Activated T-helper 17 cell treated with anti-CD3 and anti-CD28 coated beads, Interleukin-2, amount 50 U/mL, for 72 hours (primary cell): Measurements from ENCODE around the gene SHISAL1. TPM values are rescaled to one million over a fixed set of nuclear protein-coding genes. Genes with fewer than 3 reads are reported as not detected.

ENCODE experiments used
- ATAC-seq: fragments of 150-1000 bp; cut with Tn5 transposase; replicated peaks from 2 replicates; pipeline ENCODE4 v1.10.0; 2021; ENCODE audit warnings: mild to moderate bottlenecking, moderate library complexity
- H3K27ac Mint-ChIP-seq: one replicate; pipeline ENCODE4 v1.8.0; 2022; ENCODE audit warnings: mixed read lengths
- H3K27me3 Mint-ChIP-seq: one replicate; pipeline ENCODE4 v1.8.0; 2022; ENCODE audit warnings: mixed read lengths
- H3K36me3 Mint-ChIP-seq: one replicate; pipeline ENCODE4 v1.8.0; 2022; ENCODE audit warnings: low read depth, mild to moderate bottlenecking, mixed read lengths
- H3K4me1 Mint-ChIP-seq: one replicate; pipeline ENCODE4 v1.8.0; 2022; ENCODE audit warnings: mixed read lengths
- H3K4me3 Mint-ChIP-seq: one replicate; pipeline ENCODE4 v1.8.0; 2022; ENCODE audit warnings: mild to moderate bottlenecking, mixed read lengths
- H3K9me3 Mint-ChIP-seq: one replicate; pipeline ENCODE4 v1.8.0; 2022; ENCODE audit warnings: mixed read lengths
- total RNA-seq, 2 donors: library from RNA; stranded (reverse); gene quantifications; one replicate each; pipeline ENCODE4 v1.2.3, GENCODE V29; 2022

Gene SHISAL1
- total RNA-seq, 2 donors from 2014 or later: not detected

DNA sequence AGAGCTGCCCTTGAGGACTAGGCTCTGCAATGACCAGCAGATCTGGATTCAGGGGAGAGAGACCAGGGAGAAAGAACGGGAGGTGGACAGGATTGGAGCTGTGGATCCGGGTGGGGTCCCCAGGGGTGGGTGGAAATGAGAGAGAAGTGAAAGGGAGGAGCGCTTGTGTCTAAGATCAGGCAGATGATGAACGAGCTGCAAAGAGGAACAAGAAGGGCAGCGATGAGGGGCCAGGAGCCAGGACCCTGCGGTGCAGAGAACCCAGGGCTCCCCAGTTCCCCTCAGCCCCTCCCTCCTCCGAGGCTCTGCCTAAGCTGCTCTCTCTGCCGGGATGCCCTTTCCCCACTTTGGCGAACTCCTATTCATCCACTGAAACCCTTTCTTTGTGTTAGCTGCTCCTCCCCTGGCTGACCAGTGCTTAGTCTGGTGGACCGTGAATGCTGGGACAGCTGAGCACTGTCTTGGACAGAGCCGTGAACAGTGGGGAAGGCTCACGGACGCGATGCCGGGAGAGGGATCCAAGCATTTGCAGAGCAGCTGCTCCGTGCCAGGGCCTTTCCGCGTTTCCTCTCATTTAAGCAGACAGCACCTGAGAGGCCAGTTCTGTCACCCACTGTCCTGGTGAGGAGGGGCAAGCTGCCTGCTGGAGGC, 35.9 kb downstream of the SHISAL1 start:
- Mint-ChIP-seq H3K9me3 (no peaks in the 10 kb centered on the region), H3K27ac (no peak overlapping the region), H3K4me3 (no peak overlapping the region), H3K27me3 (peaks cover 21% of the 10 kb centered on the region), H3K4me1 (no peaks in the 10 kb centered on the region), H3K36me3 (no peaks in the 10 kb centered on the region)
- ATAC-seq: no peak

DNA sequence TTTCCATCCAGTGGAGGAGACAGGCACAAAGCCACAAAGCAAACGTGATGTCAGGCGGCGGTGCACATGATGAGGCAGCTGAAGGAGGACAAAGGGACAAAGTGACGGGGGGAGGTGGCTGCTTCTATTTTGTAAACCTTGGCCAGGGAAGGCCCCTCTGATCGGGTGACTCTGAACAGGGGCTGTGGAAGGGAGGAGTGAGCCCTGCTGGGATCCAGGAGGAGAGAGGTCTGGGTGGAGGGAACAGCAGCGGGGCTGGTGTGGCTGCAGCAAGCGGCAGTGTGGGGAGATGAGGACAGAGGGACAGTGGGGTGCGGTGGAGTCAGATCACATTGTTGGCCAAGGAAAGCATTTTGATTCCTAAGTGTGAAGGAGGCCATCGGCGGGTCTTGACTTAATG, 36.7 kb downstream of the SHISAL1 start:
- Mint-ChIP-seq H3K27ac (no peak overlapping the region), H3K27me3 (peaks cover 18% of the 10 kb centered on the region)

DNA sequence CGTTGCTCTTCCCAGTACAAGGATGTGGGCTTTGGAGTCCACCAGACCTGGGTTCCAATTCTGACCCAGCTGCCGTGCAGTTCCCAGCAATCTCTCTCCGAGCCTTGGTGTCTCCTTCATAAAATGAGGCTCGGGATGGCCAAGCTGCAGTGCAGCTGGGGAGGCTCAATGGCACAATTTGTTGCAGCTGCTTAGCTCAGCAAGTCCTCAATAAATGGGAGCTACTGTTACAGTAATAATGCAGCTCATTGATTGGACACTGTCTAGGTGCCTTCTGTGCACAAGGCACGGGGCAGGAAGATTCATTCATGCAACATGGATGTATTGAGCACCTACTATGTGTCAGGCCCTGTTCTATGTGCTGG, 37.1 kb downstream of the SHISAL1 start:
- no peaks in the 10 kb centered on the region for H3K9me3 Mint-ChIP-seq
- H3K27ac Mint-ChIP-seq: no peak overlapping the region
- no peak overlapping the region for H3K4me3 Mint-ChIP-seq
- ATAC-seq: no peak
- H3K4me1 Mint-ChIP-seq: no peaks in the 10 kb centered on the region
- H3K36me3 Mint-ChIP-seq: no peaks in the 10 kb centered on the region
- H3K27me3 Mint-ChIP-seq: peaks cover 17% of the 10 kb centered on the region

More for the DNA sequence above, 36.7 kb downstream of the SHISAL1 start:
- Mint-ChIP-seq H3K9me3 (no peaks in the 10 kb centered on the region), H3K4me3 (no peak overlapping the region), H3K36me3 (no peaks in the 10 kb centered on the region), H3K4me1 (no peaks in the 10 kb centered on the region)
- no peak for ATAC-seq

DNA sequence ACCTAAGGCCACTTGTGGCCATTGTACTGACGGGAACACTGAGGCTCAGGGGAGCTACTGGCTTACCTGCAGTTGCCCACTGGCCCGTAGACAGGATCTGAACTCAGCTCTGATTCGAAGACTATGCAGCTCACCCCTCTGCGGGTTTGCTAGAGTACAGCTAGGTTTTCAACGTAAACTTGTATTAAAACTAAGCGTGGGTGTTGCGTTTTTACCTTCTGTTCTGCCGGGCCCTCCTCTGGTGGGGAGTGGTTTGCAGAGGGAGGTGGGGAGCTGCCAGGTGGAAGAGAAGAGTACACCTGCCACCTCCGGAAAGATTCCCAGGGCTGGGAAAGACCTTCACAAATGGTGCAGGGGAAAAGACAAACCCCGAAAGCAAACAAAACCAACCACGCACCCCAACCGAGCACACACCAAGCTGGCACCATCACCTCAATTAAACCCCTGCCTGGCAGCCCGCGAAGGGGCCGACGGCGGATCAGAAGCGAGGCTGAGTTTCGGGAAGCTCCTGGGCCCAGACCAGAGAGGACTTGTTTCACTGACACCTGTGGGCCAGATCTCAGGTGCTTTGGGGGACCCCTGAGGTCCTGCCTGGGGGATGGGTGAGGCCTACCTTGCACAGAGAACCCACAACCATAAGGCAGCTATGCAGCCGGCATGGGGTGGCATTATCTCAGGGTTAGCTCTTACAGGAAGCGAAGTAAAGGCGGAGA, 37.7 kb downstream of the SHISAL1 start:
- Mint-ChIP-seq H3K36me3 (no peaks in the 10 kb centered on the region), H3K27ac (no peak overlapping the region), H3K9me3 (no peaks in the 10 kb centered on the region), H3K4me1 (no peaks in the 10 kb centered on the region), H3K27me3 (peaks cover 15% of the 10 kb centered on the region), H3K4me3 (no peak overlapping the region)
- ATAC-seq: no peak

DNA sequence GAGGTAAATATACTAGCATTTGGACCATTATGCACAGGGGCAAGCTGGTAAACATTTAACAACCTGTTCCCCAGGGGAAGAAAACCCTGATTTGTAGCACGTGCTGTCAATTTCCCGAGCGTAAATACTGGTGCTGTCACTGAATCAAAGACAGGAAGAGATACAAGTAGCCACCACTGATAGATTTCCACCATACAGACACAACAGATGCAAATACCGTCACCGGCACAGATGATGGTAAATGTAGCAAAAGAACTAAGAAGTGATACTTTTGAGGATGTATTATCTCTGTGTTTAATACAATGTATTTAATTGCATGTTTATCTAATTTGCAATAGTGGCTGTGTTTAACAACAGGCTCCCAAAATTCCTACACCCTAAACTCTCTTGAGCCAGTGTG, 39.6 kb downstream of the SHISAL1 start:
- ATAC-seq: no peak
- H3K4me1 Mint-ChIP-seq: no peaks in the 10 kb centered on the region
- no peak overlapping the region for H3K4me3 Mint-ChIP-seq
- no peaks in the 10 kb centered on the region for H3K36me3 Mint-ChIP-seq
- no peak overlapping the region for H3K27ac Mint-ChIP-seq
- H3K27me3 Mint-ChIP-seq: peaks cover 9% of the 10 kb centered on the region
- no peaks in the 10 kb centered on the region for H3K9me3 Mint-ChIP-seq

DNA sequence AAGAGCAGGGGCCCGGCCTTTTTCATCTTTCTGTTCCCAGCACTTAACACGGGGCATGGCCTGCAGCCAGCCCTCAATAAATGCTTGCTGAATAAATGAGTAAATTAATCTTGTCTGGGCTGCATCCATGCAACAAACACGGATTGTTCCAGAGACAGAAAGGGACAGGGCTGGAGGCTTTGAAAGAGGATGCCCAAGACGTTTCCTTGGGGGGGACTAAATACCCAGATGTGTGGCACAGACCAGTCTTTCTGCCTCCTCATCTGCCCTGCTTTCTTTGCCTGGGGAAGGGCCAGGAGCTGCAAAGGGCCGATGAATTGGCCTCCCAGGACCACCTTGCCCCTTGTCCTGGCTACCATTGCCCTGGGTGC, 40.4 kb downstream of the SHISAL1 start:
- Mint-ChIP-seq H3K4me3 (no peak overlapping the region), H3K9me3 (no peaks in the 10 kb centered on the region), H3K4me1 (no peaks in the 10 kb centered on the region), H3K36me3 (no peaks in the 10 kb centered on the region), H3K27ac (no peak overlapping the region), H3K27me3 (peaks cover 12% of the 10 kb centered on the region)
- no peak for ATAC-seq

DNA sequence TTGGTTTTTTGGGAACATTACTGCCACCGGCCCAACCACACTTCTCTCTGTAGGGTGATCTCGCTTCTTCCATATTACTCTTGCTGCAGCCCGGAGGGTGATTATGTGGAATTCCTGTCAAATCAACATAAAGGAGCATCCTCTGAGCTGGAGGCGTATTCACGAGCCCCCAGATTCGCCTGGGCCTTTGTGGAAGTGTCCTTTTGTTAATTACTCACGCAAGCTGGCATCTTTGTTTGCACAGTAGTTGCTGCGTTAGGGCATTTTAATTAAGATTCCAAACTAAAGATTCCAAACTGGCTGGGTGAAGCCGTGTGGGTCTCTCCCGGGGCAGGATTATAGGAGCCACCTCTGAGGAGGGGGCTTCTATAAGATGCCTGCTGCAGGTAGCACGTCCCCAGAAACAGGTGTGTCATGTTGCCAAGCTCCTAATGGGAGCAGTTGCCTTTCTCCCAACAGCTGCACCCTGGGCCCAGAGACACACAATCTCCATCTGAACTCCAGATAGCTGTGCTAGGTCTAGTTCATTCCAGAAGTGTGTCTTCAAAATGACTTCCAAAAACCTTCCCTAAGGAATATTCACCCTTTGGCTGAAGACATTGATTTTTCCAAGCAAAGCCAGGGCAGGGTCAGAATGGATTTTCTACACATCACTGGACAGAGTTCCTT, 40.9 kb downstream of the SHISAL1 start:
- no peak for ATAC-seq
- Mint-ChIP-seq H3K4me1 (no peaks in the 10 kb centered on the region), H3K4me3 (no peak overlapping the region), H3K27ac (no peak overlapping the region), H3K27me3 (peaks cover 12% of the 10 kb centered on the region), H3K36me3 (no peaks in the 10 kb centered on the region), H3K9me3 (no peaks in the 10 kb centered on the region)

DNA sequence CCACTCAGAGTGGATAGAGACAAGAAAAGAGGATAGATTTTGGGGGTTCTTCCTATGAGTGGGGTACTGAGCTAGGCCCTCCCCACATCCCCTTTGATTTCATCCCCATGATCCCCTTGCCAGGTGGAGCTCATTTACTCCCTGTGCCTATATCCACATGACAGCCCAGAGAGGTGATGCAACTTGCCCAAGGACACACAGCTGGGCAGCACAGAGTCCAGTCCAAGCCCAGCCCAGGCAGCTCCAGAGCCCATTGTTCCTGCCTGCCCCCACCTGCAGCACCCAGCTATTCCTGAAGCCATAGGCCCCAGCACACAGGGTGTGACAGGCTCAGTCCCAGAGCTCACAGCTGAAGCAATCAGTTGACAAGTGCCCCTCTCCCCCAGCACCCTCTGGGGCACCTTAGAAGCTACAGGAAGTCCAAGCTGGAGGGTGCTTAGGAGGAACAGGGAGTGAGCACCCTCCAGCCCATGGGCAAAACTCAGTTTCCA, 41.7 kb downstream of the SHISAL1 start:
- no peak overlapping the region for H3K27ac Mint-ChIP-seq

DNA sequence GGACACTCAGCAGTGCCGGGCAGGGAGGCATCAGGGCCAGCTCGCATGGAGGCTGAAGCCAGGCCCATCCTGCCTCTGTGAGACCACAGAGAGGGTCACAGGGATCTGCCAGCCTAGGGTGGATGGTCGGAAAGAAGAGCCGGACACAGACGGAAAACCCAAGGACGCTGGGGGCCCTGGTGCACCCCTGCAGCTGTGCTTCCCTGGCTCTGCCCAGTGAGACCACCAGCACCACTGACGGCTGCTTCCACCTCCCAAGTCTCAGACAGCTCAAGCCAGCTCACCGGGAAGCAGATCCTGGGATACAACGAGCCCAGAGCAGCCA, 42.2 kb downstream of the SHISAL1 start:
- H3K4me3 Mint-ChIP-seq: no peak overlapping the region
- peaks cover 3% of the 10 kb centered on the region for H3K27me3 Mint-ChIP-seq

More for the DNA sequence above, 41.7 kb downstream of the SHISAL1 start:
- no peak for ATAC-seq
- no peaks in the 10 kb centered on the region for H3K9me3 Mint-ChIP-seq
- no peak overlapping the region for H3K4me3 Mint-ChIP-seq
- H3K27me3 Mint-ChIP-seq: peaks cover 6% of the 10 kb centered on the region
- H3K36me3 Mint-ChIP-seq: no peaks in the 10 kb centered on the region
- H3K4me1 Mint-ChIP-seq: no peaks in the 10 kb centered on the region

DNA sequence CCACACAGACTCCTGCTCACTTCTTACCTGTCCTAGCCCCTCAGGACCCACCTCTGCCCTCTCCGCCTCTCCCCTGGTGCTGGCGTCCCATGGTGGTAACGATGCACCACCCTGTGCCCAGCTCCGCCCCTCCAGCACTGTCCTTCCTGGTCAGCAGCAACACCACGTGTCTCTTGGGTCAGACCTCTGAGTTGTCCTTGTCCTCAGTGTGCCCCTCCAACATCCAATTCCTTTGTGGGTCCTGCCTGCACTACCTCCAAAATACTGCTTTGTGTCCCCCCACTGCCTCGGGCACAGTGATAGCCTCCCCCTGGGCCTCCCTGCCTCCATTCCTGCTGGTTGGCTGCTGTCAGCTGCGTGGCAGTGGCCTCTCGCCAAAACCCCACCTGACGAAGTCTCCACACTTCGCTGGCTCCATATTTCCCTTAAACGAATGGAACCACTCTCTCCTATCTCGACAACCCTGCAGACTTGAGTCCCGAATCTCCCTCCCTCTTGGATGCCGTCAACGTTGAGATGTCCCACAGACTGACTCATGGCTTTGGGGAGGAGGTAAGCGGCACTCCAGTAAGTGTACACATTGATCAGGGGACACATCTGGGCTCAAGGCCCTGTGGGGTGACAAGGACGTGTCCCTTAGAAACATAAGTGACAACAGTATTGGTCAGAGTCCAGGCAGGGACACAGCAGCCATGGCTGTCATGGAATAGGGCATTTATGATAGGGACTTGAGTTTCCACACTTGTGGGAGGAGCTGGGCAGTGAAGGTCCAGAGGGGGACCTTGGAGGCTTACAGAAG, 42.8 kb downstream of the SHISAL1 start:
- ATAC-seq: no peak
- Mint-ChIP-seq H3K27ac (no peak overlapping the region), H3K4me3 (no peak overlapping the region), H3K4me1 (no peaks in the 10 kb centered on the region), H3K36me3 (no peaks in the 10 kb centered on the region), H3K27me3 (peaks cover 3% of the 10 kb centered on the region), H3K9me3 (no peaks in the 10 kb centered on the region)

More for the DNA sequence above, 42.2 kb downstream of the SHISAL1 start:
- H3K9me3 Mint-ChIP-seq: no peaks in the 10 kb centered on the region
- no peaks in the 10 kb centered on the region for H3K4me1 Mint-ChIP-seq
- H3K36me3 Mint-ChIP-seq: no peaks in the 10 kb centered on the region
- no peak for ATAC-seq
- no peak overlapping the region for H3K27ac Mint-ChIP-seq

DNA sequence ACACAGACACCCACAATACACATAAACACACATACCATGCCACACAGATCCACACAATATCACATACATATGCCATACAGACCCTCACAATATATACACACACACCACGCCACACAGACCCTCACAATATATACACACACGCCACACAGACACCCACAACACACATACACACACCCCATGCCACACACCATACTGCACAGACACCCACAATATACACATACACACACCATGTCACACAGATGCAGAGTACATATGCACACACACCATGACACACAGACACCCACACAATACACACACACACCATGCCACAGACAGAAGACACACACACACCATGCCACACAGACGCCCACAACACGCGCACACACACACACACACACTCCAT, 43.6 kb downstream of the SHISAL1 start:
- peaks cover 3% of the 10 kb centered on the region for H3K27me3 Mint-ChIP-seq
- H3K4me3 Mint-ChIP-seq: no peak overlapping the region
- no peaks in the 10 kb centered on the region for H3K9me3 Mint-ChIP-seq
- no peaks in the 10 kb centered on the region for H3K4me1 Mint-ChIP-seq
- H3K27ac Mint-ChIP-seq: no peak overlapping the region
- ATAC-seq: no peak
- H3K36me3 Mint-ChIP-seq: no peaks in the 10 kb centered on the region

DNA sequence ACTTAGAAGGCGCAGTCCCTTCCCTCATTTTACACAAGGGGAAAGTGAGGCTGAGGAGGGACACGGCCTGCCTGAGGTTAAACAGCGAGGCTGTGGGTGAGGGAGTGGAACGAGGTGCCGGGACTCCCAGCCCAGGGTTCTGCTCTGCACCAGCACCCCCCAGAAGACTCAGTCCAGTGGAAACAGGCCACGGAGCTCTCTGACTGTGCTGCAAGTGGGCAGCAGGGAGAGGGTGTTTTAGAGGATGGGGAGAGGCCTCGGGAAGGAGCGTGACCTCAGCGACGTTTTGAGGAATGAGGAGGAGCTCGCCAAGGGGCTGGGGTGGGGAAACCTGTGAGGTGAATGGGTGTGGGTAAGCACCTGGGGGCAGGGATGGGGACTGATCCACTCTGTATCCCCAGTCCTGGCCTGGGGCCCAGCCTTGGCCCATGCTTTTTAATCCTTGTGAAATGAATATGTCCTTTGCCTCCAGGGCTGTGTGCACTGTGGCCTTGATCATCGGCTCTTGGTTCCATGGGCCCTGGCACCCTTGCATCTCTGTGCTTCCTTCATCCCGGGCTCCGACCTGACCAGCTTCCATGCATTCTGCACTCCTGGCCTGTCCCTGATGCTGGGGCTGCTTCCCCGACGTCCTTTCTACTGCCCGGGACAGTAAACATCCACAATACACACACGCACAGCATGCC, 44.2 kb downstream of the SHISAL1 start:
- H3K27ac Mint-ChIP-seq: no peak overlapping the region
- no peaks in the 10 kb centered on the region for H3K4me1 Mint-ChIP-seq
- H3K36me3 Mint-ChIP-seq: no peaks in the 10 kb centered on the region
- H3K27me3 Mint-ChIP-seq: peaks cover 3% of the 10 kb centered on the region
- no peak for ATAC-seq
- no peak overlapping the region for H3K4me3 Mint-ChIP-seq
- no peaks in the 10 kb centered on the region for H3K9me3 Mint-ChIP-seq

DNA sequence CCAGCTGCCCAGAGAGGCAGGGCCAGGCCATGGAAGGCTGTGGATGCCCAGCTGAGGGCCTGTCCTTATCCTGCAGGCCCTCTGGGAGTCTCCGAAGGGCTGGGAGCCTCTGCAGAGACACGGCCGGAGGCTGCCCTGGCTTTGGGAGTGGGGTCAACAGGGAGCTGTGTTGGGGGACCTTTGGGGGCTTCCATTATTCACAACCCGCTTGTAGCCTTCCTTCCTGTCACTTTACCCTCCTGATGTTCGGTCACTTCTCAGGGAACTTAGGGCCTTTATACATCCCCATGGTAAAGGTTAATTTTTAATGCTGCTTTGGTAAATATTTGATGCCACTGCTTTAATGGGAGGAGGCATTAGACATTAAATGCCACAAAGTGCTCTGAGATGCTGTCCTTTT, 44.9 kb downstream of the SHISAL1 start:
- Mint-ChIP-seq H3K27ac (no peak overlapping the region), H3K36me3 (no peaks in the 10 kb centered on the region), H3K4me3 (no peak overlapping the region), H3K9me3 (no peaks in the 10 kb centered on the region), H3K4me1 (no peaks in the 10 kb centered on the region), H3K27me3 (peaks cover 3% of the 10 kb centered on the region)
- ATAC-seq: no peak
